ENCODE data around the gene CTNNA3.

The CTNNA3 gene

GRCh38 chr10:66537186-66537585, 1158.8 kb downstream of the CTNNA3 start:
- DNase-seq (ENCODE audit: low spot score): no peak

GRCh38 chr10:66535439-66535838, 1160.6 kb downstream of the CTNNA3 start:
- DNase-seq (ENCODE audit: low spot score): no peak

GRCh38 chr10:66534866-66535265, 1161.1 kb downstream of the CTNNA3 start:
- DNase-seq (ENCODE audit: low spot score): no peak

- DNase-seq (ENCODE audit: low spot score): no peak
Measured at GRCh38 chr10:66521506-66521905, 1174.5 kb downstream of the CTNNA3 start.

- DNase-seq (ENCODE audit: low spot score): no peak
Measured at GRCh38 chr10:66519616-66520015, 1176.4 kb downstream of the CTNNA3 start.

- DNase-seq (ENCODE audit: low spot score): no peak
Measured at GRCh38 chr10:66514666-66515065, 1181.3 kb downstream of the CTNNA3 start.

- no peak for DNase-seq (ENCODE audit: low spot score)
Measured at GRCh38 chr10:66513504-66513903, 1182.5 kb downstream of the CTNNA3 start.

GRCh38 chr10:66505003-66505657, 1190.9 kb downstream of the CTNNA3 start:
- no peak for DNase-seq (ENCODE audit: low spot score)

GRCh38 chr10:66501356-66501755, 1194.6 kb downstream of the CTNNA3 start:
- DNase-seq (ENCODE audit: low spot score): no peak

GRCh38 chr10:66483966-66484365, 1212.0 kb downstream of the CTNNA3 start:
- no peak for DNase-seq (ENCODE audit: low spot score)

GRCh38 chr10:66472156-66472555, 1223.8 kb downstream of the CTNNA3 start:
- no peak for DNase-seq (ENCODE audit: low spot score)

GRCh38 chr10:66467042-66467441, 1229.0 kb downstream of the CTNNA3 start:
- DNase-seq (ENCODE audit: low spot score): no peak

GRCh38 chr10:66466622-66467021, 1229.4 kb downstream of the CTNNA3 start:
- DNase-seq (ENCODE audit: low spot score): no peak

GRCh38 chr10:66463611-66464010, 1232.4 kb downstream of the CTNNA3 start:
- no peak for DNase-seq (ENCODE audit: low spot score)

- no peak for DNase-seq (ENCODE audit: low spot score)
Measured at GRCh38 chr10:66457629-66458028, 1238.4 kb downstream of the CTNNA3 start.

GRCh38 chr10:66455304-66455703, 1240.7 kb downstream of the CTNNA3 start:
- DNase-seq (ENCODE audit: low spot score): no peak

- no peak for DNase-seq (ENCODE audit: low spot score)
Measured at GRCh38 chr10:66440568-66440967, 1255.4 kb downstream of the CTNNA3 start.

GRCh38 chr10:66414943-66415342, 1281.1 kb downstream of the CTNNA3 start:
- DNase-seq (ENCODE audit: low spot score): no peak

- no peak for DNase-seq (ENCODE audit: low spot score)
Measured at GRCh38 chr10:66405566-66405965, 1290.4 kb downstream of the CTNNA3 start.

- DNase-seq (ENCODE audit: low spot score): no peak
Measured at GRCh38 chr10:66398669-66399068, 1297.3 kb downstream of the CTNNA3 start.

GRCh38 chr10:66394342-66395063, 1301.5 kb downstream of the CTNNA3 start:
- DNase-seq (ENCODE audit: low spot score): no peak

GRCh38 chr10:66390926-66391325, 1305.1 kb downstream of the CTNNA3 start:
- DNase-seq (ENCODE audit: low spot score): no peak

- no peak for DNase-seq (ENCODE audit: low spot score)
Measured at GRCh38 chr10:66381045-66381444, 1315.0 kb downstream of the CTNNA3 start.
